ENCODE results near the gene ANKRD44. TPM values are rescaled to one million over a fixed set of nuclear protein-coding genes. Genes with fewer than 3 reads are reported as not detected.

Gene ANKRD44
- total RNA-seq, 1 donor from 2014 or later = 77.8 TPM

DNA sequence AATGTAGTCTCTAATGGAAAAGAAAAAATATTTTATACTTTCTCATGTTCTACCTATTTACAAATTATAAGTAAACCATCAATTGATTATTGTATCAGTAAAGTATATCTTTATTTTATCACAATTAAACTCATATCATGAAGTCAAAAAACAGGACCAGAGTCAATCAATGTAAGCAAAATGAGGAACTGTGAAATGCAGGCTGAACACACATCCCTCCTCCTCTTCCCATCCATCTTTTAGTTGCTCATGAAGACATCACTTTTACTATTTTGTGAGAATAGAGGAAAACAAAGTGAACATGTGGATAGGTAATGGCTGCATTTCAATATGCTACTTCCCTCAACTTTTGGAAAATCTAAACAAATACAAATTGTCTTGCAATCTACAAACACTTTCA lies 195.3 kb downstream of the ANKRD44 start:
- no peak for DNase-seq (ENCODE audit: low spot score)
- ATAC-seq = no peak
- intact Hi-C loops (cut with DNase I) = no loop called here

DNA sequence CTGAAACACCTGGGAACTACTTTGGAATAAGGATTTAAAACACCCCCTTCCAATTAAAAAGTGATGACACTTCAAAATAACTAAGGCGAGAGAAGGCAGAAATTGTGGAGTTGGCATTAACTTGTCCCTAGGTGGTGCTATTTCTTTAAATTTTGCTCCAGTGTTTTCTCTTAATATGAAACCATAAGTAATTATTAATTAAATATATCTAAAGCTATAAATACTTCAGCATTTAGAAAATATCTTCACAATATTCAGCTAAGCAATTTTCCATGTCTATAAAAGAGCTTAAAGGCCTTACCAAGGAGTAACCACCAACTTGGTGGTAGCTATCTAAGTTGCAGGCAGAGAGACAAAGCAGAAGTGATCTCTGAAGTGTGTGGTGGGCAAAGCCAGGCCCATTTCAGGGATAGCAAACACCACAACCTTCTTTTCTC lies 197.3 kb downstream of the ANKRD44 start:
- DNase-seq (ENCODE audit: low spot score) (no peak), ATAC-seq (peak; percentile 32)
- intact Hi-C loops (cut with DNase I) = loop anchor here (2.0 kb wide), 1 partner anchor 266 kb away; no protein-coding TSS in a partner anchor

DNA sequence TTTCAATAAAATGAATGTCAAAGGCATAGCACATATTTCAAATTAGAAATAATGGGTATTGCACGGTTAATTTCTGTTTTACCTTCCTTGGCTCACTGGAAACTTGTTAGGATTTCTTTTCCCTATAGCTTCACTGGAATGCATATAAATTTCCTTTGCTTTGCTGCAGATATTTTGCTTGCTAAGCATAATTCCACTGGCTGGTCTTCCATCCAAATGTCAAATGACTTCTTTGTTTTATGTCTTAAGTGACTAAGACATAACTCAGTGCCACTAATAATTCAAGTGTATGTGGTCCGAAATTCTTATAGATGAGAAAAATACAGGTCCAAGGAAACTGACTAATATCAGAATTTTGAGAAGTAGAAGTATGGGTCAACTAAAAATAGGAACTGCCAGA lies 201.3 kb downstream of the ANKRD44 start:
- intact Hi-C loops (cut with DNase I) = no loop called here
- ATAC-seq (no peak), DNase-seq (ENCODE audit: low spot score) (no peak)

GRCh38 chr2:197108758-197109157 lies 201.8 kb downstream of the ANKRD44 start:
- peak; percentile 89 for ATAC-seq

DNA sequence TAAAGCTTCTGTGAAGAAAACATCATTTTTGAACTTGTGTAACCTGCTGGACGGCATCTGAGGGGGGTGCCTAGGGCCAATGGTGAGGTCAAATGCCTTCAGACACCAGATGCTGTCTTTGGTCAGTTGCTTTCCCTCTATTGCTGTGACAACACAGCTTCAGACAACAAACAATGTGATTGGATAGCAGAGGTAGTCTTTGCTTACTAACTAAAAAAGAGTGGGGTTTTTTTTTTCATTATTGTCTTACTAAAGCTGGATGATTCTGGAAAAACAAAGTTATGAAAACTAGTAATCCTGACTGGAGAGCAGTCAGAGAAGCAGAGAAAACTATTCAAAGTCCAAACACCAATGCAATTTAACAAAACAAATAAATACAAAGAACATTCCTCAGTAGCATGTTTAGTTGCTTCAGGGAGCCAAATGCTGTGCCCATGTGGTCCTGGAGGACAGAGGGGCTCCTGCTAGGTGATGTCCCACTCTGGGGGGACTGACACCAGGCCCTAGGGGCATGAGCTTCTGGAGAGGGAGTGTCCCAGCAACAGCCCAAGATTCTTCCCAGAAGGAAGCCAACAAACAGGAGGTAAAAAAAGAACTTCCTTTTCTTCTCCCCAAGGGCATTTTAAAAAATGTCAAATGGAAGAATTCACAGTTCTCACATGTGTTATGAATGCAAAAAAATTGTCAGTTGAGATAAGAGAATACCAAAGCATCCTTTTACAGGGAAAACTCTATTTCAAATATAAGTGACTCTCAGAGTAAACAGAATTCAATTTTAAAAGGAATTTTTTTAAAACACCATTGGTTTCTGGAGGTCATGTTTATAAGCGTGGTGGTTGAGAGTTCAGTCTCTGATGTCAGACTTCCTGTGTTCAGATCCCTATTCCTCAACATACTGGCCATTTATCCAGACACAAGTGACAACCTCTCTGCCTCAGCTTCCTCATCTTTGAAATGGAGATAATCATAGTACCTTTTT lies 203.0 kb downstream of the ANKRD44 start:
- DNase-seq (ENCODE audit: low spot score) = no peak
- peak; percentile 96 for ATAC-seq
- intact Hi-C loops (cut with DNase I) = no loop called here

More at GRCh38 chr2:197108758-197109157, 201.8 kb downstream of the ANKRD44 start:
- intact Hi-C loops (cut with DNase I) = no loop called here
- DNase-seq (ENCODE audit: low spot score) = peak; percentile 85

DNA sequence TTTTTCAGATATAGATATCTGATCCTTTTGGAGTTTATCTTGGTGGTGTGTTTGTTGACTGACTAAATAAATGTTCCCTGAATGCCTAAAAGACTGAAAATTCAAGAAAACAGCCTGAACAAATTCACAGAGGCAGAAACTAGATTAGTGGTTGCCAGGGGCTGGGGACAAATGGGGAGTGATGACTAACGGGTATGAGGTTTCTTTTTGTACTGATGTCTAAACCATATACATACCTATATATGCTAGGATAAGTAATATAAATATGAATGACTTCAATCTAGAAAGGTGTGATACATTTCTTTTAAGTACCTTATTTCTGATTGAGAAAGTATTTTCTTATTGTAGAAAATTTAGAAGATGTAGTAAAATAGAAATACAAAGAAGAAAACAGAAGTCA lies 207.2 kb downstream of the ANKRD44 start:
- DNase-seq (ENCODE audit: low spot score) (no peak), ATAC-seq (no peak)
- intact Hi-C loops (cut with DNase I) = no loop called here

GRCh38 chr2:197102231-197102630 lies 208.3 kb downstream of the ANKRD44 start:
- no peak for ATAC-seq
- intact Hi-C loops (cut with DNase I) = no loop called here
- no peak for DNase-seq (ENCODE audit: low spot score)

DNA sequence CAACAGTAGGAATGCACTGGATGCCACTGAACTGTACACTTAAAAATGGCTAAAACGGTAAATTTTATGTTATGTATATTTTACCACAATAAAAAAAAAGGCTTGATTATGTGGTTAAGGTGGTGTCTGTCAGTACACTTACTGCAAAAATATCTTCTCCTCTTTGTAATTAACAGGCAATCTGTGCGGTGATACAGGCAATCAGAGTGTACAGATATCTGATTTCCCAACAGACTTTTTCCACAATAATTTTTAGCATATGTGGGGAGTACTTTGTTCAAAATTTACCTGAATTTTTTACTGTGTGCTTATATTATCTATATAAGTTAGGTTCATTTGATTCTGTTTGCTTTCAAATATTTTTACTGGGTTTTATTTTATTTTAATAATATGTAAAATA lies 209.1 kb downstream of the ANKRD44 start:
- DNase-seq (ENCODE audit: low spot score) = no peak
- intact Hi-C loops (cut with DNase I) = no loop called here

GRCh38 chr2:197097578-197098366 lies 212.8 kb downstream of the ANKRD44 start:
- peak; percentile 91 for ATAC-seq
- DNase-seq (ENCODE audit: low spot score) = no peak
- intact Hi-C loops (cut with DNase I) = no loop called here

More for the DNA sequence above, 209.1 kb downstream of the ANKRD44 start:
- no peak for ATAC-seq

DNA sequence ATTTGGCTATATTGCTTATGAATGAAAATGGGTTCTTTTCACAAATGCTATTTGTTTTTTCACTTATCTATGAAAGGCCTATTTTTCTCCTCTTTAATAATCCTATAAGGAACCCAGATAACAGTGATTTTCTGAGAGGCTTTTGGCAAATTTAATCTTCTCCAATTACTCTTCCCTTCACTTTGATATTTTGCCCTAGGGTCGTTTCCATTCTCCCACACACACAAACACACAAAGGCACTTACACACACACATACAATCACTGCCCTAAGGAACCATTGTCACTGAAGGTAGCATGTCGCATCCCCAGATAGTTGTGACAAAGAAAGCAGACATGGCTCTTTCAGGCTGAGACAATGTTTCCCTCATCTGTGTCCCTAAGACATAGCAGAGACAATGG lies 213.9 kb downstream of the ANKRD44 start:
- no peak for ATAC-seq
- intact Hi-C loops (cut with DNase I) = no loop called here
- DNase-seq (ENCODE audit: low spot score) = no peak

- DNase-seq (ENCODE audit: low spot score) (no peak), ATAC-seq (peak; percentile 81)
- intact Hi-C loops (cut with DNase I) = no loop called here
These were observed 218.1 kb downstream of the ANKRD44 start for GRCh38 chr2:197092431-197092830.

- peak; percentile 31 for ATAC-seq
- intact Hi-C loops (cut with DNase I) = no loop called here
- no peak for DNase-seq (ENCODE audit: low spot score)
These were observed 219.7 kb downstream of the ANKRD44 start for GRCh38 chr2:197090742-197091367.

DNA sequence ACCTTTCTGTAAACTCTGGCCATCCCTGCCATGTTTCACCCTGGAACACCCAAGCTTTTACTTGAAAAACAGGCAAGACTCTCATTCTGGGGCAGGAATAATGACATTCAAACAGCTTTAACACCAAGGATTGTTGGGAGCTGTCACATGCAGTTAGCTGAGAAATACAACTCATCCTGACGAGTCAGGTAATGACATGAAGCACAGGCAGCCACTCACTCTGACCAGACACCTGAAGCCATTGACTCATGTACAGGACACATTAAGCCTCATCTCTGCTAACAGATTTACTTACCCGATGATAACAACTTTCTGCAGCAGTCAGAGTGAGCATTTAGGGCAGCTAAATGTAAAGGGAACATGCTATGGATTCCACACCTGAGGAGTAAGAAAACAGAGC lies 220.9 kb downstream of the ANKRD44 start:
- DNase-seq (ENCODE audit: low spot score) (no peak), ATAC-seq (no peak)
- intact Hi-C loops (cut with DNase I) = no loop called here

- DNase-seq (ENCODE audit: low spot score) (no peak), ATAC-seq (peak; percentile 34)
- intact Hi-C loops (cut with DNase I) = no loop called here
These were observed 221.9 kb downstream of the ANKRD44 start for GRCh38 chr2:197088694-197089093.

- no peak for ATAC-seq
- intact Hi-C loops (cut with DNase I) = no loop called here
- DNase-seq (ENCODE audit: low spot score) = no peak
These were observed 224.1 kb downstream of the ANKRD44 start for GRCh38 chr2:197086500-197086899.

- intact Hi-C loops (cut with DNase I) = no loop called here
- ATAC-seq (no peak), DNase-seq (ENCODE audit: low spot score) (no peak)
These were observed 224.9 kb downstream of the ANKRD44 start for GRCh38 chr2:197085665-197086064.

DNA sequence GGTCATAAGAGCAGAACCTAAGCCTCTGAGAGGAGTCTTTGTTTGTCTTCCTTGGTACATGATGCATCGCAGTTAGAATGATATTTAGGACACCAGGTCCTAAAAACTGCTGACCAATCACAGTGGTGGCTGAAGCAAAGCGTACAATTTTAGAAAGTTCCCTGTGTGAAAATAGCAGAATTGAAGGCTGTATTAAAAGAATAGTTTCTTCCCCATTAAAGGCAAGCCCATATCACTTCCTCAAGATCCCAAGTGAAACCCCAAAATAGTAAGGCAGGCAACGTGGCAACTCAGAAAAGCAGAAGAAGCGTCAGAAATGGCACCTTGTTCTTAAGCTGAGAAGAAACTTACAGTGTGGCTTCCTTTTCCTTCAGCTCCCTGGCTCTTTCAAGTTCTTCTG lies 229.3 kb downstream of the ANKRD44 start:
- intact Hi-C loops (cut with DNase I) = no loop called here
- ATAC-seq = no peak
- DNase-seq (ENCODE audit: low spot score) = no peak

- intact Hi-C loops (cut with DNase I) = no loop called here
- DNase-seq (ENCODE audit: low spot score) = no peak
- ATAC-seq = no peak
These were observed 229.9 kb downstream of the ANKRD44 start for GRCh38 chr2:197080578-197081216.
